H1 (cell line): ENCODE results near the gene ZNF524. TPM values are rescaled to one million over a fixed set of nuclear protein-coding genes. Genes with fewer than 3 reads are reported as not detected.

ENCODE experiments used
- CTCF ChIA-PET: fragments of 300-600 bp; sonication (Branson Sonifier 250); formaldehyde crosslinking; loops from one replicate; lab custom pipeline; 2021; ENCODE audit not compliant: partially characterized antibody; lab: Charles Lee
- POLR2A ChIA-PET: fragments of 300-600 bp; sonication (Branson Sonifier 250); formaldehyde crosslinking; loops from one replicate; lab custom pipeline; 2021; ENCODE audit warnings: inconsistent platforms; ENCODE audit not compliant: partially characterized antibody; lab: Charles Lee
- DNase-seq, 2 experiments: peaks; one replicate each; pipeline versions ENCODE4 v3.0.0 to v3.0.0-alpha.2; 2010 to 2022; ENCODE audit warnings: low spot score in 2 of 2, low read depth in 1 of 2, mixed read lengths in 1 of 2
- FAIRE-seq: peaks from 2 replicates; lab custom pipeline; 2011; peaks lifted over from hg19 to GRCh38; lab: Jason Lieb, UNC
- H2AFZ ChIP-seq: 2 replicates; pipeline ENCODE4 v1.8.1; 2012; ENCODE audit warnings: low read length, inconsistent platforms
- H2AK5ac ChIP-seq: 2 replicates; pipeline ENCODE4 v1.6.1; 2013; ENCODE audit warnings: low read depth, low read length
- H2BK120ac ChIP-seq: replicated peaks from 2 replicates; pipeline ENCODE3; 2013; ENCODE audit warnings: low read depth, low read length, inconsistent platforms
- H2BK12ac ChIP-seq: 2 replicates; pipeline ENCODE4 v1.6.1; 2013; ENCODE audit warnings: low read depth, low read length
- H2BK15ac ChIP-seq: 2 replicates; pipeline ENCODE4 v1.6.1; 2013; ENCODE audit warnings: low read length
- H2BK20ac ChIP-seq: 2 replicates; pipeline ENCODE4 v1.6.1; 2013; ENCODE audit warnings: low read length
- H2BK5ac ChIP-seq: 2 replicates; pipeline ENCODE4 v1.6.1; 2013; ENCODE audit warnings: low read depth, low read length
- H3K14ac ChIP-seq: 2 replicates; pipeline ENCODE4 v1.6.1; 2013; ENCODE audit warnings: inconsistent platforms; ENCODE audit not compliant: insufficient read length
- H3K18ac ChIP-seq: 2 replicates; pipeline ENCODE4 v1.6.1; 2013; ENCODE audit warnings: low read length; ENCODE audit errors: extremely low read depth
- H3K23ac ChIP-seq: 2 replicates; pipeline ENCODE4 v1.6.1; 2013; ENCODE audit warnings: inconsistent platforms; ENCODE audit not compliant: insufficient read length
- H3K23me2 ChIP-seq: 2 replicates; pipeline ENCODE4 v1.6.1; 2013; ENCODE audit warnings: low read depth, low read length
- H3K27ac ChIP-seq: 2 replicates; pipeline ENCODE4 v1.6.1; 2011; ENCODE audit warnings: low read depth, low read length, inconsistent platforms
- H3K27me3 ChIP-seq, 4 experiments: replicated peaks in 1 of 4; 1 replicate in 1 of 4; 2 replicates in 3 of 4; pipeline versions ENCODE4 v1.6.1 to v1.8.1; 2011 to 2013; ENCODE audit warnings: low read length in 3 of 4, mild to moderate bottlenecking in 3 of 4, inconsistent platforms in 2 of 4, mixed read lengths in 2 of 4, moderate library complexity in 1 of 4; ENCODE audit not compliant: control insufficient read depth in 3 of 4, insufficient read depth in 3 of 4; ENCODE audit errors: extremely low read depth in 1 of 4
- H3K36me3 ChIP-seq, 4 experiments: 2 replicates each; pipeline versions ENCODE4 v1.6.1 to v1.8.1; 2011 to 2013; ENCODE audit warnings: mild to moderate bottlenecking in 4 of 4, low read length in 3 of 4, moderate library complexity in 2 of 4, control low read depth in 1 of 4, inconsistent platforms in 1 of 4; ENCODE audit not compliant: insufficient read depth in 4 of 4, control insufficient read depth in 2 of 4
- H3K4ac ChIP-seq: replicated peaks from 2 replicates; pipeline ENCODE3; 2013; ENCODE audit warnings: low read length, low read depth, mixed read lengths, inconsistent platforms; ENCODE audit not compliant: insufficient read length
- H3K4me1 ChIP-seq, 4 experiments: replicated peaks in 1 of 4; 1 replicate in 1 of 4; 2 replicates in 3 of 4; pipeline versions ENCODE4 v1.6.1 to v1.8.1; 2011 to 2013; ENCODE audit warnings: low read length in 3 of 4, inconsistent platforms in 2 of 4, mixed read lengths in 1 of 4; ENCODE audit not compliant: insufficient read depth in 4 of 4, control insufficient read depth in 3 of 4
- H3K4me2 ChIP-seq, 2 experiments: 2 replicates each; pipeline versions ENCODE4 v1.6.1 to v1.8.1; 2011 to 2013; ENCODE audit warnings: low read depth in 2 of 2, low read length in 2 of 2, control low read depth in 1 of 2, inconsistent platforms in 1 of 2, mild to moderate bottlenecking in 1 of 2; ENCODE audit not compliant: insufficient read depth in 1 of 2
- H3K4me3 ChIP-seq, 4 experiments: fragments of 200-600, 300-600 bp in 1 of 4; sonication (generic), shearing (Covaris generic), sonication (Bioruptor Twin) in 1 of 4; 2 replicates each; pipeline versions ENCODE4 v1.5.1 to v1.8.1; 2011 to 2016; ENCODE audit warnings: low read length in 4 of 4, low read depth in 3 of 4, control low read depth in 2 of 4, inconsistent platforms in 2 of 4, mild to moderate bottlenecking in 2 of 4, mixed read lengths in 1 of 4, moderate library complexity in 1 of 4; ENCODE audit not compliant: insufficient read depth in 2 of 4; ENCODE audit errors: extremely low read depth in 1 of 4
- H3K56ac ChIP-seq: replicated peaks from 2 replicates; pipeline ENCODE3; 2013; ENCODE audit warnings: low read depth, mild to moderate bottlenecking, mixed read lengths, low read length, inconsistent platforms; ENCODE audit not compliant: insufficient read length
- H3K79me1 ChIP-seq: 2 replicates; pipeline ENCODE4 v1.6.1; 2013; ENCODE audit warnings: low read depth, low read length, control low read depth
- H3K79me2 ChIP-seq, 2 experiments: 2 replicates each; pipeline versions ENCODE4 v1.6.1 to v1.8.1; 2012 to 2013; ENCODE audit warnings: low read length in 2 of 2, mild to moderate bottlenecking in 2 of 2, inconsistent platforms in 1 of 2; ENCODE audit not compliant: insufficient read depth in 2 of 2, control insufficient read depth in 1 of 2
- H3K9ac ChIP-seq, 4 experiments: replicated peaks in 1 of 4; 1 replicate in 1 of 4; 2 replicates in 3 of 4; pipeline versions ENCODE4 v1.6.1 to v1.8.1; 2011 to 2013; ENCODE audit warnings: low read depth in 3 of 4, low read length in 3 of 4, control low read depth in 2 of 4, mild to moderate bottlenecking in 2 of 4, moderate library complexity in 2 of 4, inconsistent platforms in 1 of 4; ENCODE audit errors: extremely low read depth in 1 of 4
- H3K9me3 ChIP-seq, 2 experiments: 2 replicates each; pipeline versions ENCODE4 v1.6.1 to v1.8.1; 2012 to 2013; ENCODE audit warnings: mild to moderate bottlenecking in 2 of 2, moderate library complexity in 2 of 2, control low read depth in 1 of 2, inconsistent platforms in 1 of 2, low read depth in 1 of 2, low read length in 1 of 2, mixed read lengths in 1 of 2; ENCODE audit not compliant: insufficient read depth in 2 of 2
- H4K20me1 ChIP-seq, 2 experiments: replicated peaks in 1 of 2; 2 replicates each; pipeline versions ENCODE3 to v1.8.1; 2011 to 2013; ENCODE audit warnings: inconsistent platforms in 2 of 2, low read length in 2 of 2, mild to moderate bottlenecking in 1 of 2; ENCODE audit not compliant: insufficient read depth in 2 of 2, control insufficient read depth in 1 of 2
- H4K5ac ChIP-seq: 2 replicates; pipeline ENCODE4 v1.6.1; 2013; ENCODE audit warnings: low read length, low read depth, mixed read lengths, inconsistent platforms; ENCODE audit not compliant: insufficient read length
- H4K8ac ChIP-seq: 2 replicates; pipeline ENCODE4 v1.8.0; 2013; ENCODE audit warnings: mild to moderate bottlenecking, moderate library complexity, low read length, inconsistent platforms; ENCODE audit not compliant: insufficient read depth; ENCODE audit errors: extremely low read depth
- H4K91ac ChIP-seq: replicated peaks from 2 replicates; pipeline ENCODE3; 2013; ENCODE audit warnings: low read length, mixed read lengths, inconsistent platforms; ENCODE audit not compliant: insufficient read length
- GABPA ChIP-seq: IDR thresholded peaks from 2 replicates; pipeline ENCODE4 v1.6.1; 2011; ENCODE audit warnings: mild to moderate bottlenecking, low read length, moderate library complexity, borderline replicate concordance; ENCODE audit not compliant: insufficient read depth
- KDM5A ChIP-seq: fragments of 200-600 bp; IDR thresholded peaks from 2 replicates; pipeline ENCODE4 v1.7.1; 2012; ENCODE audit warnings: mild to moderate bottlenecking, low read length, inconsistent platforms, mixed read lengths
- MAFK ChIP-seq: IDR thresholded peaks from 2 replicates; pipeline ENCODE4 v1.6.1; 2012; ENCODE audit warnings: low read depth, mild to moderate bottlenecking, improper control_type of control experiment, low read length
- TAF1 ChIP-seq: IDR thresholded peaks from 2 replicates; pipeline ENCODE4 v1.6.1; 2011; ENCODE audit warnings: mild to moderate bottlenecking, low read depth, low read length
- TCF12 ChIP-seq: IDR thresholded peaks from 2 replicates; pipeline ENCODE4 v1.6.1; 2011; ENCODE audit warnings: low read depth, mild to moderate bottlenecking, low read length
- ZNF274 ChIP-seq: IDR thresholded peaks from 2 replicates; pipeline ENCODE4 v1.7.0; 2012; ENCODE audit warnings: low read length, borderline replicate concordance; ENCODE audit errors: extremely low read depth
- WGBS, 2 experiments: shearing (Covaris generic) in 1 of 2; methylation state at CpG; one replicate each; pipeline versions ENCODE4 v1.1.6 to v1.1.7; 2013 to 2015; ENCODE audit warnings: low lambda C conversion rate in 2 of 2, mixed read lengths in 2 of 2, inconsistent platforms in 1 of 2, low coverage in 1 of 2, missing lambda C conversion rate in 1 of 2; ENCODE audit not compliant: insufficient replicate concordance in 2 of 2, insufficient coverage in 1 of 2, insufficient read length in 1 of 2; ENCODE audit errors: extremely low coverage in 1 of 2, missing lambda C conversion rate in 1 of 2; 5-methylcytosine and 5-hydroxymethylcytosine counted together
- polyA plus RNA-seq, 7 experiments: library from polyadenylated mRNA; depleted of rRNA in 3 of 7; stranded (reverse) in 5 of 7; unstranded in 2 of 7; fragments of >200 nt in 5 of 7; fragments of 200-250 nt in 2 of 7; gene quantifications; 1 replicate in 5 of 7; 2 replicates in 1 of 7; 4 replicates in 1 of 7; pipeline versions ENCODE4 v1.2.1 to v1.2.3, GENCODE V29; 2011 to 2013; ENCODE audit warnings: missing spikeins in 2 of 7, mixed read lengths in 2 of 7
- total RNA-seq: library from RNA; stranded (reverse); fragmentation: NEBNext Ultra II Directional; extraction: Animal tissue kit (Norgen Biotek cat#: 25700); gene quantifications from 2 replicates; pipeline ENCODE4 v1.2.1, GENCODE V29; 2021
- TF ChIP-seq, protein P1 (sequence below): IDR thresholded peaks from 2 replicates; pipeline ENCODE4 v1.6.1; 2012; ENCODE audit warnings: low read length, inconsistent platforms

The ZNF524 gene
- total and polyA plus RNA-seq, 2 of the 8 experiments (the other 6 are each of a cell fraction or from before 2014, with no cell fraction given): 4.4 to 4.7 TPM

DNA sequence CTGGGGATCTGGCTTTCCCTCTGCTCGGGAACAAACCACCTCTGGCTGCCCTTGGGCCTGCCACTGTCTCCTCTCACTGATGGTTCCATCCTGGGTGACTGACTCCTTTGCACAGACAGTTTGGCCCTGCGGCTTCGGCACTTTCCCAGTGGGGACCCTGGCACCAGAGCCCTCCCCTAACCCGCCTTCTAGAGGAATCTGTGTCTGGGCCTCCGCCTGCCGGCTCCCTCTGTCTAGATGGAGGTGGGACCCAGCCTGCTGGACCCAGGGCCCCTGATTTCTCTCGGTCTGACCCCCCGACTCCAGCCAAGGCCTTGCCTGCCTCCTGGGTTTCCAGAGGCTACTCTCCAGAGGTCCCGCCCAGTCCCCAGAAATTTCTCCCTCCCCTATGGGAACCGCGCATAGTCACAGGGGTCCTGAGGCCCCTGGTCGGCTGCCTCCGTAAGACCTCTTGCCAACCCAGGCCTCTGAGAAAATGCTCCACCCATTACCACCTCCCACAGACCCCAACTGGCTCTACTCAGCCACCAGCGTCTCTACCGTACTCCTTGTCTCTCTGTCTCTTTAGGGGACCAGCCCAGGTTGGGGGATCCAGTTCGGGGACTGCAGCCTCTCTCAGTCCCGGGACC lies 50.6 kb downstream of the ZNF524 start:
- H2BK120ac ChIP-seq: no peak overlapping the region
- no peak overlapping the region for H3K27ac ChIP-seq
- no peak overlapping the region for H2AFZ ChIP-seq
- no peak overlapping the region for H2BK15ac ChIP-seq
- H3K56ac ChIP-seq: no peak overlapping the region
- H2BK12ac ChIP-seq: no peak overlapping the region
- H4K5ac ChIP-seq: no peak overlapping the region
- H4K20me1 ChIP-seq: no peaks in the 10 kb centered on the region
- no peak overlapping the region for H3K14ac ChIP-seq
- H2AK5ac ChIP-seq: no peak overlapping the region
- no peak overlapping the region for H3K23ac ChIP-seq
- H3K79me2 ChIP-seq: peaks cover 2 to 4% of the 10 kb centered on the region in 2 experiments
- H3K9ac ChIP-seq: no peak overlapping the region
- H3K79me1 ChIP-seq: peaks cover 2% of the 10 kb centered on the region; the same call in 1 of the 2 replicates
- H4K8ac ChIP-seq: no peak overlapping the region
- no peak overlapping the region for H3K18ac ChIP-seq
- H3K4me3 ChIP-seq: no peak overlapping the region
- DNase-seq (no peak), FAIRE-seq (no peak)
- no peak overlapping the region for H3K4ac ChIP-seq
- WGBS, 2 experiments: 91% methylated on average over 17 of the region's 17 CpGs; no CpG with 5 or more reads in 1 of the 2 experiments
- H3K4me2 ChIP-seq: no peak overlapping the region
- no peaks in the 10 kb centered on the region for H3K27me3 ChIP-seq
- H3K36me3 ChIP-seq: peaks cover 0 to 3% (median 1%) of the 10 kb centered on the region in 4 experiments; a peak in 2 of 8 replicates
- ChIA-PET CTCF (interaction anchor here (0.9 to 6.9 kb wide), 2 partner anchors 19 to 21 kb away, joined by 3 to 56 read pairs; no protein-coding TSS in a partner anchor), POLR2A (interaction anchor here (9.2 kb wide), 1 partner anchor 17 kb away, joined by 96 read pairs; no protein-coding TSS in a partner anchor)
- no peak overlapping the region for H4K91ac ChIP-seq
- peaks cover 11% of the 10 kb centered on the region for H3K23me2 ChIP-seq
- H2BK5ac ChIP-seq: no peak overlapping the region
- TF ChIP-seq KDM5A: no peak
- TF ChIP-seq TAF1: no peak
- no peak for TF ChIP-seq TCF12
- TF ChIP-seq ZNF274: no peak
- TF ChIP-seq, protein P1, sequence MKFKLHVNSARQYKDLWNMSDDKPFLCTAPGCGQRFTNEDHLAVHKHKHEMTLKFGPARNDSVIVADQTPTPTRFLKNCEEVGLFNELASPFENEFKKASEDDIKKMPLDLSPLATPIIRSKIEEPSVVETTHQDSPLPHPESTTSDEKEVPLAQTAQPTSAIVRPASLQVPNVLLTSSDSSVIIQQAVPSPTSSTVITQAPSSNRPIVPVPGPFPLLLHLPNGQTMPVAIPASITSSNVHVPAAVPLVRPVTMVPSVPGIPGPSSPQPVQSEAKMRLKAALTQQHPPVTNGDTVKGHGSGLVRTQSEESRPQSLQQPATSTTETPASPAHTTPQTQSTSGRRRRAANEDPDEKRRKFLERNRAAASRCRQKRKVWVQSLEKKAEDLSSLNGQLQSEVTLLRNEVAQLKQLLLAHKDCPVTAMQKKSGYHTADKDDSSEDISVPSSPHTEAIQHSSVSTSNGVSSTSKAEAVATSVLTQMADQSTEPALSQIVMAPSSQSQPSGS: no peak
- no peak for TF ChIP-seq GABPA
- no peak for TF ChIP-seq MAFK
- no peaks in the 10 kb centered on the region for H3K9me3 ChIP-seq
- peaks cover 0 to 8% (median 3%) of the 10 kb centered on the region in 4 experiments; a peak in 5 of 7 replicates for H3K4me1 ChIP-seq
- H2BK20ac ChIP-seq: no peak overlapping the region
